HG03025 (cell line): ENCODE results near the gene EPHA1.

Experiments
- ATAC-seq: cut with Tn5 transposase; IDR thresholded peaks from one replicate; pipeline ENCODE4 v1.9.1; 2021; ENCODE audit warnings: mild to moderate bottlenecking, moderate library complexity; ENCODE audit not compliant: unreplicated experiment, low FRiP score

Gene EPHA1

DNA sequence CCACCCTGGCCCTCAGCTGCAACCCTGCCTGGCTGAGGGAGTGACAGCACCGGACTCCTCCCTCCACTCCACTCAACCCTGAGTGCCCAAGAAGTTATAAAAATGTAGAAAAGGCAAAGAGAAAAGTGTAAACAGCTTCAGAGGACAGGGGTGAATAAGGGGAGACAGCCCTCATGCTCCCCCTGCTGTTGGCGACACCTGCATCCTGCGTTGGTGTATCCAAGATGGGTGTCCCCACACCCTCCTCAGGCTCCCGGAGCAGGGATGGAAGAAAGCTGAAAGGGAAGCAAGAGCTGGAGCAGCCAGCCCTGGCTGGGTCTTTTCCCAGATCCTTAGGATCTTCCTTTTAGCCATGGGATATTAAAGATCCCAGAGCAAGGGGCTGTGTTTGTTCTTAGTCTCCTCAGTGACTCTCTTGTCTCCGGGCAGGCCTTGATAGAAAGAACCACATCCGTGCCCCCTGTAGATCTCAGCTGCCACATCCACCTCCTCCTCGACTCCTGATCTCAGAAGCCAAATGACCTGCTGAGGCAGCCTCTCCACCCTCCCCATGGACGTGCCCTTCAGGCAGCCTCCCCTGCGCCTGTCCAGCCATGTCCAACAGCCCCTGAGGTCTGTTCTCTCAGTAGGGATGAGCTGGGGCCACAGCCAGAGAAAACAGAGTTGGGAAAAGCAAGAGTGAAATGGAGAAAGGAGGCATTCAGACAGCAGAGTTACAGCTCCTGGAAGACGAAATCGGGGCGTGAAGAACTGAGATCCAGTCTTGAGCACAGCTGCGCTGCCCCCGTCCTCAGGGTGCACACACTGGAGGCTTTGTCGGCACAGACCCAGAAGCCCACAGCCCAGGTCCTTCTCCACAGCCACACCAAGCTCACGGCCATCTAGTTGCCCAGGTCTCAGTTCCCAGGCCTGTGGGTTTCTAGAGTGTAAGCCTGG lies 52.9 kb downstream of the EPHA1 start:
- no peak for ATAC-seq

DNA sequence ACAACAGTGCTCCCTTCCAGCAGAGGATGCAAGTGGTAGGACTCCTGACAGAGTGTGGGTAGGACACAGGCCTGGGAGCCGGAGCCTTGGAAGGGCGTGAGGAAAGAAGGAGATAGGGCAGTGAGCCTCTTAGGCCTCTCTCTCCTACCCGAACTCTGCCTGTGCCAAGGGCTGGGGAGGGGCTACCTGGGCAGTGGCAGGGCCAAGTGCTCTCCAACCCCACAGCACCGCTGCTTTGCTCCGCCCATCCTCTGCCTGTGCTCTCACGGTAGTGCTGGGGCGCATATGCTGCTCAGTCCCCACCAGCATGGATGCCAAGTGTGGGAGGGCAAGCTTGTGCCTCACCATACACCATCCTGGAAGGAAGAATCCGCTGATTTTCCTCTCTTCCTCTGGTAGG lies 53.7 kb downstream of the EPHA1 start:
- no peak for ATAC-seq

DNA sequence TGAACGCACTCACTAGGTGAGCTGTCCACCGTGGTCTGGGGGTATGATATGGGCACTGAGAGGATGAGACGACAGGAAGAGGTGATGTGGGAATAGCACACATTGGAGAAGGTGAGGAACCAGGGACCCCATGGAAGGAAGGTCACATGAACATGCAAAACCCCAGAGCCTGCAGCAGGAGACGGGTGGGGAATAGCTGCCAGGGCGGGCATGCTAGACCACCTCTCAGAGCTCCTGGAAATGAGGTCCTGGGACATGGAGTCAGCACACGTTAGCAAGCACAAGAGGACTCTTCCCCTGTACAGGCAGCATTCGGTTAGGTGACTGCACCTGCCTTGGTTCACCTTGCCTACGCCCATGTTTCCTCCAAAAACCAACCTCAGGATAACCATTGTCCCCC lies 54.3 kb downstream of the EPHA1 start:
- ATAC-seq = no peak

DNA sequence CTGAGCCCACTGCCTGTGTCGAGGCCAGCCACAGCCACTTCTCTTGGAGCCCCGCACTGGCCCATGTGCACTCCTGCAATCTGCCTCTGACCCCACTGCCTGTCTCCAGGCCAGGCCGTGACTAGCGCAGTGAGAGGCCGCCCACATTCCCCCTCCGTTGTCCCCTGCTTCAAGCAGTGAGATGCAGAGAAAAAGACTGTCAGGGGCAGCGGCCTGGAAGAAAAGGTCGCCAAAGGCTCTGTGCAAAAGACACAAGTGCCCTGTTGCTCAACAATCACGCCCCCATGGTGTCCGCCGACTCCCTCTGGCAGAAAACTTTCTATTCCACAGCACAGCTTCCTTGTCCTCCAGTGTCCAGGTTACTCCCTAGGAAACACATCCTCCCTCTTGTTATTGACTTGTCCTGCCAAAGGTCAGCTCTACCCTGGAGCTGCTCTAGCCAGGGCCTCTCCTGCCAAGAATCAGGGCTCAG lies 56.1 kb downstream of the EPHA1 start:
- no peak for ATAC-seq

DNA sequence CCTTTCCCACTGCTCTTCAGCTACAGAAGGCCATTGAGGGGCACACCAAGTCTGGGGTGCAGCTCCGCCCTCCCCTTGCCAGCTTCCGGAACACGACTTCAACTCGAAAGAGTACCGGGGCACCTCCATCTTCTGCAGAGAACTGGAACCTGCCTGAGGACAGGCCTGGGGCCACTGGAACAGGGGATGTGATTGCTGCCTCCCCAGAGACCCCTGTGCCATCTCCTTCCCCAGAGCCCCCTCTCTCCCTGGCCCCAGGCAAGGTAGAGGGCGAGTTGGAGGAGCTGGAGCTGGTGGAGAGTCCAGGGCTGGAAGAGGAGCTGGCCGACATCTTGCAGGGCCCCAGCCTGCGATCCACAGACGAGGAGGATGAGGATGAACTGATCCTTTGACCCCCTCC lies 57.1 kb downstream of the EPHA1 start:
- no peak for ATAC-seq

DNA sequence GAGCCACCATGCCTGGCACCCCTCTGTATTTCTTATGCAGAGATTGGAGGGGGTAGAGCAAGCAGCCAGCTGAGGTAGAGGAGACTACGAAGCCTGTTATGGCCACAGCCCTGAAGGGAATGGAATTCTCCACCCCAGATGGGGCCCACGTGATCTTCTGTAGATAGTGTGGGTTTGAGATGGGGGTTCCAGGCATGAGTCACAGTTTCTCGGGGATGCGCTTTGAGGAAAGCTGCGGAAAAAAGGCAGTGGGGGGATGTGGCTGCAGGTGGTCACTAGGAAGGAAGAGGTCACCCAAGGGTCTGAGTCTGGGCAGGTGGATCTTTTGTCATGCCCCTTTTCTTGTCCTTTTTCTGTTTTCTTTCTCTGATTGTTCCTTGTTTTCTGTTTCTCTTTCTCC lies 57.6 kb downstream of the EPHA1 start:
- ATAC-seq = no peak

DNA sequence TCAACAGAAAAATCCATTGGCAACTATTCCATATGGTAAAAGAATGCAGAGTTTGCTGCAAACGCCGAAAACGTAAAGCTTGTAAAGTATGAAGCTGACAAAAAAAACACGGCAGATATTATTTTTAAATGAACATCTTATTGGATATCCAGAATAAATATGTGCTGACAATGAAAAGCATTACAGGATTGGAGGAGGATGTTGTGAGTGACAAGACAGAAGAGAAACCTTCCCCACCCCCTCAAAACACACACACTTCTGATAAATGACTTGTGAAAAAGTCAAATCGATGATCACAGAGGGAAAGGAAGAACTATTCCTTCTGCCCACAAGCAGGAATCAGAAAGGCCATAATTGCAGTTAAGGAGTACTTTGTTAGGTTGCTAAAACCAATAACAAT lies 60.7 kb downstream of the EPHA1 start:
- no peak for ATAC-seq

DNA sequence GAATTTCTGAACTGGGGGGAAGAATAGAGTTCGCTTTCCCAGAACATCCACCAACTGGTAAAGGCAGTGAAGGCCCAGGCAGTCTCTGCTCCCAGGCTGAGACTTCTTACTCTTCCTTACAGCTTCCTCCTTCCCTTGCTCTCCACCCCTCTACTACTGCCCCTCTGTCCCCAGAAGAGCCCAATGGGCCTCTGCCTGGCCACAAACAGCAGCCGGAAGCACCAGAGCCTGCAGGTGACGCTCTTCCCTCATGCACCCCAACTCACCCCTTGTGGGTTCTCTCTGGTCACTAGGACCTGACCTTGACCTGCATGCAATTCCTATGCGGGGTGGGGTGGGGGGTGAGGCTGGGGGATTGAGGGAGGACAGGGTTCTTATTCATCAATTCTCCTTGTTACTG lies 62.6 kb downstream of the EPHA1 start:
- ATAC-seq = no peak

DNA sequence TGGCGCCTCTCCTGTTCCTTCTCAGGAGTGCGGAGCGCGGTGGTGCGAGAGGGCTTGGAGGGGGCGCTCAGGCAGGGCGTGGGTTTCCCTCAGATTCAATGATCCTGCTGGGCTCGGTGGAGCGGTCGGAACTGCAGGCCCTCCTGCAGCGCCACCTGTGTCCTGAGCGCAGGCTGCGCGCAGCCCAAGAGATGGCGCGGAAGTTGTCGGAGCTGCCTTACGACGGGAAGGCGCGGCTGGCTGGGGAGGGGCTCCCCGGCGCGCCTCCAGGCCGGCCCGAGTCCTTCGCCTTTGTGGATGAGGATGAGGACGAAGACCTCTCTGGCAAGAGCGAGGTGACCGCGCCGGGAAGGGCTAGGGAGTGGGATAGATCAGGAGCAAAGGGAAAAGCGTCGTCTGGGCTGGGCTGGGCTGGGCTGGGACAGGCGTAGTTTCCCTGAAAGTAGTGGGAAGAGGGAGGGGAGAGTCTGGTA lies 63.2 kb downstream of the EPHA1 start:
- no peak for ATAC-seq

DNA sequence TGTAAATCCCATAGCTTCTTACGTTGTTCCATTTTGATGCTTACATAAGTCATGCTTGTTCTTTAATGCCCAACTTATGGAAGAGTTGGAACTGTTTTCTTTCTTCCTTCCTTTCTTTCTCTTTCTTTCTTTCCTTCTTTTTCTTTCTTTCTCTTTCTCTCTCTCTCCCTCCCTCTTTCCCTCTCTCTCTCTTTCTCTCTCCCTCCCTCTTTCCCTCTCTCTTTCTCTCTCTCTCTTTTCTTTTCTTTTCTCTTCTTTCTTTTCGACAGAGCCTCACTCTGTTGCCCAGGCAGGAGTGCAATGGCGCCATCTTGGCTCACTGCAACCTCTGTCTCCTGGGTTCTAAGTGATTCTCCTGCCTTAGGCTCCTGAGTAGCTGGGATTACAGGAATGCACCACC lies 65.1 kb downstream of the EPHA1 start:
- no peak for ATAC-seq

DNA sequence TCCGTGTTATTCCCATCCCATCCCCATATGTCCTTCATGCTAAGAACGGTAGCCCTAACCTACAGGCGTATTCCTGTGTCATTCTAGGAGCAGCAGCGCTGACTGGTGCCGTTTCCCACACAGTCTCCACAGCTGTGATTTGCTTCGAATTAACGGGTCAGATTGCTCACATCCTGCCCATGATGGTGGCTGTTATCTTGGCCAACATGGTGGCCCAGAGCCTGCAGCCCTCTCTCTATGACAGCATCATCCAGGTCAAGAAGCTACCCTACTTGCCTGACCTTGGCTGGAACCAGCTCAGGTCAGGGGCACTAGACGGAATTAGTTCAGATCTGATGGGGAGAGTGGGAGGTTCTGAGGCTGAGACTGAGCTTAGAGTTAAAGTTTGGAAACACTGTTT lies 66.8 kb downstream of the EPHA1 start:
- no peak for ATAC-seq
